Activated T-cell treated with anti-CD3 and anti-CD28 coated beads, Interleukin-2, amount 50 U/mL, for 24 hours (primary cell): Measurements from ENCODE around the gene STEAP3.

Experiments
- DNase-seq: peaks from one replicate; pipeline ENCODE4 v3.0.0-alpha.2; 2020
- H3K27ac Mint-ChIP-seq: 2 replicates; pipeline ENCODE4 v1.8.0; 2020; ENCODE audit warnings: mild to moderate bottlenecking, mixed read lengths
- H3K27me3 Mint-ChIP-seq: 2 replicates; pipeline ENCODE4 v1.8.0; 2020; ENCODE audit warnings: mixed read lengths
- H3K36me3 Mint-ChIP-seq: 2 replicates; pipeline ENCODE4 v1.8.0; 2020; ENCODE audit warnings: low read depth, mixed read lengths
- H3K4me1 Mint-ChIP-seq: 2 replicates; pipeline ENCODE4 v1.8.0; 2020; ENCODE audit warnings: low read depth, mixed read lengths
- H3K4me3 Mint-ChIP-seq: 2 replicates; pipeline ENCODE4 v1.8.0; 2020; ENCODE audit warnings: mild to moderate bottlenecking, moderate library complexity, mixed read lengths
- H3K9me3 Mint-ChIP-seq: 2 replicates; pipeline ENCODE4 v1.8.0; 2020; ENCODE audit warnings: mixed read lengths

The STEAP3 gene

DNA sequence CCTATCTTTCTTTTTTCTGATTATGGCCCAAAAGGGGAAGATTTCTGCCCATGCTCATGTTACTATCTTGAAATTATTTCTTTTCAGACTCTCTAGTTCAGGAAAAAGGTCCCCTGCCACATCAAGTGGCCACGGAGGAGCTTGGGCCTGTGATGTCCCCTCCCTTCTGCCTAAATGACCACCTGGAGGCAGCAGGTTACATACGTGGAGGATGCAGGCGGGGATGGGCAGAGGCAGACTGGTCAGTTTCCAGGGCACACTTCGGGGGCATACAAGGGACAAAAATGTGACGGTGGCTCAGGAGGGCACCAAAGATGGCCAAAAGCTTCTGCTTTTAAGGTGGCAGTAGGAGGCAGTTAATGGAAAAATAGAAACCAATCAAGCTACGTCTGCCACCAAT lies 30.7 kb upstream of the STEAP3 start:
- no peak overlapping the region for H3K4me3 Mint-ChIP-seq
- H3K4me1 Mint-ChIP-seq, result no peaks in the 10 kb centered on the region
- H3K27me3 Mint-ChIP-seq, result peaks cover 37% of the 10 kb centered on the region
- no peak overlapping the region for H3K27ac Mint-ChIP-seq
- no peaks in the 10 kb centered on the region for H3K9me3 Mint-ChIP-seq
- DNase-seq, result no peak
- H3K36me3 Mint-ChIP-seq, result no peaks in the 10 kb centered on the region

DNA sequence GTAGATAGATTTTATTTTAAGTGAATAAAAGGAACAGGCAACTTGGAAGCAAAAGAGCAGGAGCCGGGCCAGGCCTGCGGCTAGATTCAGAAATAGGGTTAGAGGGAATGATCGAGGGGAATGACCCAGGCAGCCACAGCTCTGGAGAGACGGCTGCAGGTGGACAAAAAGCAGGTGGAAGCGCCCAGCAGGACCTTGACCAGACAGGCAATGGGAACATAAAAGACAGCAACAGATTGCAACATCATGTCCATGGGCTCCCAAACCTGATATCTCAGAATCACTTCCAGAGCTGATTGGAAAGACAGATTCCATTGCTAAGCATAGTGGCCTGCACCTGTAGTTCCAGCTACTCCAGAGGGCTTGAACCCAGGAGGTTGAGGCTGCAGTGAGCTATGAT lies 28.6 kb upstream of the STEAP3 start:
- H3K27ac Mint-ChIP-seq, result no peak overlapping the region
- H3K4me1 Mint-ChIP-seq, result no peaks in the 10 kb centered on the region
- H3K4me3 Mint-ChIP-seq, result no peak overlapping the region

DNA sequence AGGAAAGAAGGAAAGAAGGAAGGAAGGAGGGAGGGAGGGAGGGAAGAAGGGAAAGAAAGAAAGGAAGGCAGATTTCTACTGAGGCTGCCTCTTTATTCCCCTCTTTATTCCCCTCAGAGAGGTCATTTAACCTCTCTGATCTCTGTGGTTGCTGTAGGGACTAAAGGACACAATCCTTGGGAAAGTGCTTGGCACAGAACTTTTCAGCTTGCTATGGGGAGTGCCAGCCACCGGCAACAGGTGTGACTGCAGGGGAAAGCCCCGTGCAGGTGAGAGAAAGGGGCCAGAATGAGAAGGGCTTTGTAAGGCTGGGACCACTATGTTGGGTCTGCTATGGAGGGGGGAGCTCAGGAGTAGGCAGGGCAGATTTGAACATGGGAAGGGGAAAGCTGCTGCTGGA lies 27.7 kb upstream of the STEAP3 start:
- Mint-ChIP-seq H3K4me1 (no peaks in the 10 kb centered on the region), H3K27me3 (peaks cover 28% of the 10 kb centered on the region), H3K36me3 (no peaks in the 10 kb centered on the region), H3K9me3 (no peaks in the 10 kb centered on the region), H3K4me3 (no peak overlapping the region), H3K27ac (no peak overlapping the region)
- DNase-seq, result no peak

More for the DNA sequence above, 28.6 kb upstream of the STEAP3 start:
- no peaks in the 10 kb centered on the region for H3K36me3 Mint-ChIP-seq
- no peaks in the 10 kb centered on the region for H3K9me3 Mint-ChIP-seq
- DNase-seq, result no peak
- H3K27me3 Mint-ChIP-seq, result peaks cover 31% of the 10 kb centered on the region

DNA sequence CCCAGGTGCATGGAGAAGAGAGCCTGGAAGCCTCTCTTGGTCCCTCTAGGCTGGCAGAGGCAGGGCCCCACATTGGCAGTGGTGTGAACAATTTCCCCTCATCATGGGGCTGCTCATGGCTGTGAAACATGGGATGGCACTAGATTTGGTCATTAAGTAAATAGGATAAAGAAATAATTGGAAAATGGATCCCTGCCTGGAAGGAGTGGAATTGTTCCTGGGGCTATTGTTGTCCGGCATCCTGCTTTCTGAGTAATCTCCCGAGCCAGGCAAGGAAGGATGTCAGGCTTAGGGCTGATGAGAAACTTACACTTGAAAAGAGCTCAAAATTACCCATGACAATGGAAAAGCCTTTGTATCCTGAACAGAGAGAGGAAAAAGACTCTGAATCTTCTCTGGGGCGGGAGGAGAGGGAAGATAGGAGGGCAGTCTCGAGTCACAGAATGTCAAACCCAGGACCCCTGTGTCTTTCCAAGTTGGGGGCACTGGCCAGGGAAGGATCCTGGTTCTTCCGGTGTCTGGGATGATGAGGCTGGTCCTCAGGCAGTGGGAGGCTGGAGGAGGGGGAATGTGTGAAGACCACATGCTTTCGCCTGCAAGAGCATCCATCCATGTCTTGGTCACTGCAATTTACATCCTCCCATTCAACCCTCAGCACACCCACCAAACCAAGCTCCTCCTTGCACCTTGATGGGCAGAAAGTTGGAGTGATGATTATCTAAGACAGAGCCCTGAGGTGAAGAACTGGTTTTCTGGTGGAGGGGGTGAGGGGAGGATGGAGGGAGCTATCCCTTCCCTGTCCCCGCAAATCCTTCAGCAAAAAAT lies 27.1 kb upstream of the STEAP3 start:
- H3K27me3 Mint-ChIP-seq, result peaks cover 27% of the 10 kb centered on the region
- DNase-seq, result no peak
- no peak overlapping the region for H3K4me3 Mint-ChIP-seq
- no peak overlapping the region for H3K27ac Mint-ChIP-seq
- no peaks in the 10 kb centered on the region for H3K4me1 Mint-ChIP-seq
- H3K36me3 Mint-ChIP-seq, result no peaks in the 10 kb centered on the region
- H3K9me3 Mint-ChIP-seq, result no peaks in the 10 kb centered on the region

DNA sequence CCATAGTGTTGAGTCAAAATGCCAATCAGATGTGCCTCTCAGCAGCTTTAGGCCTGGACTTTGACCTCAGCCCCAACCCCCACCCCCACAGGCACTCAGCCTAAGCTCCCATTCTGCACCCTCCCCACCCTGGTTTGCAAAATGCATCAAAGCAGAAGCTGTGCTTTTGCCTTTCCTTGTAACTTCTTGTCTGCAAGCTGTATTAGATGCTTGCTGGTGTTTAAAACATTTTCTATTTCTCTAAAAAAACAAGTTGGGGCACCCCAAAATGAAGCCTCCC lies 26.6 kb upstream of the STEAP3 start:
- no peak for DNase-seq
- H3K9me3 Mint-ChIP-seq, result no peaks in the 10 kb centered on the region
- no peak overlapping the region for H3K27ac Mint-ChIP-seq
- peaks cover 22% of the 10 kb centered on the region for H3K27me3 Mint-ChIP-seq
- no peaks in the 10 kb centered on the region for H3K36me3 Mint-ChIP-seq
- no peak overlapping the region for H3K4me3 Mint-ChIP-seq
- H3K4me1 Mint-ChIP-seq, result no peaks in the 10 kb centered on the region

DNA sequence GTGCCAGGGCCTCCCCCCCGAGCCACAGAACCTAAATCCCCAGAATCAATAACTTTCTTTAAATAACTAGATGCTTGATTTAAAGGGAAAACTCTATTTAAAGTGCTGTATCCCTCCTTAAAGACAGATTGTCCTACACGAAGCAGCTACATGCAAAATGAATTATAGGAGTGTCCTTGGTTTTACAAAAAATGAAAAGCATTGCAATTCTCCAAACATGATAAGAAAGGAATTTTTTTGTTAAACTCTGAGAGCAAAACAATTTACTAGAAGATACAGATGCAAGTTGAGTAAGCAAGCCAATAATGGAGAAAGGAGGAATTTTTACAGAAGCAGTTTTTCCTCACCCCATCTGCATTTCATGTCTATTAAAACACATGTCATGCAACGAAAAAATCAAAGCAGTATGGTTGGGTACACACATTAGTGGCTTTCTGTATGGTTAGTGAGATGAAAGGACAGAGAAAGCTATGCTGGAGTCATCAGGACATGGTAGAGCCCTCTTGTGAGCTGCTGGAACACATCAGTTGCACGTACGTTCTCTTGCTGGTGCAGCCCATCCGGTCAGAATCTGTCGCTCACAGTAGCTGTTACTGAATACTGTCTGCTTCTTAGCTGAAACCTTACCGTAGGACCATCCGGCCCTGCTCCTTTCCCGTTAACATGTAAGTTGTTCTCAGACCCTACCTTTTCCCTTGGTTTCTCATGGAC lies 25.9 kb upstream of the STEAP3 start:
- Mint-ChIP-seq H3K4me1 (no peaks in the 10 kb centered on the region), H3K27ac (no peak overlapping the region), H3K27me3 (peaks cover 22% of the 10 kb centered on the region), H3K9me3 (no peaks in the 10 kb centered on the region), H3K4me3 (no peak overlapping the region), H3K36me3 (no peaks in the 10 kb centered on the region)
- no peak for DNase-seq

DNA sequence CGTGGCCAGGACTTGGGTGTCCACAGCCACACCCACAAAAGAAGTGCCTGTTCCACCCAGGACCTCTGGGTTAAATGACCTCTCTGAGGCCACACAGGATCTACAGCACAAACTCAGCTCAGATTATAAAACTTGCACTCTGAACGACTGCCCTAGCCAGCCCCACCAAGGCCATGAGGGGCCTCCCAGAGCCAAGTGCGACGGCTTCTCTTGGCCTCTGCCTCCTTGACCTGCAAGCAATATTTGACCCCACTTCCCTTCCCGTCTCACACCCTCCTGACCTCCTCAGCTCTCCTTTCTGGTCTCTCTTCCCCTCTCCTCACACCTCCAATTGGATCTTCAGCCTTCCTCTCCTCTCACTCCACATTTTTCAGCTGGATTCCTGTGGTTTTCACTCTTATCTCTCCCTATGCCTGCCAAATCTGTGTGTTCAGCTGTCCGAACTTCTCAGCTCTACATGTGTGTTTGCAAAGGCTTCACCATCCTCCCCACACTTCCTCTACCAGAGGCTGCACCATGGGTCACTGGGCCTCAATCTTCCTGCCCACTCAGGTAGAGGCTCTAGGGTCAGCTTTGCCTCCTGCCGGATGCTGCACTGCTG lies 25.3 kb upstream of the STEAP3 start:
- H3K27ac Mint-ChIP-seq, result no peak overlapping the region
- DNase-seq, result no peak
- H3K9me3 Mint-ChIP-seq, result no peaks in the 10 kb centered on the region
- no peak overlapping the region for H3K4me3 Mint-ChIP-seq
- H3K36me3 Mint-ChIP-seq, result no peaks in the 10 kb centered on the region
- peaks cover 17% of the 10 kb centered on the region for H3K27me3 Mint-ChIP-seq
- no peaks in the 10 kb centered on the region for H3K4me1 Mint-ChIP-seq

DNA sequence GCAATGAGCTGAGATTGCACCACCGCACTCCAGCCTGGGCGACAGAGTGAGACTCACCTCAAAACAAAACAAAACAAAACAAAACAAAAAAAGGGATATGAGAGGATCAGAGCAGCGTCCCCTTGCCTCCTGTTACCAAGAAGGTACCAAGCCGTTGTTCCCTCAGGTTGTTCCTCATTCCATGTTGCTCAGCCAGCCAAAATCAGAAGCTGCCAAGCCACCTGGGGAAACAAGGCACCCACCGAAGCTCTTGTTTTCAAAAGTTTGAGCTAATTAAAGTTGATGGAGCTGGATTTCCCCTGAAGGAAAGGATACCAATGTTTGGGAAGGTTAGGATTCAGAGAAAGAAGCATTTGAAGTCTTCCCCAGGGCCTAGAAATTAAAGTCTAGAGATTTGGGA lies 21.8 kb upstream of the STEAP3 start:
- Mint-ChIP-seq H3K4me3 (no peak overlapping the region), H3K27ac (no peak overlapping the region), H3K36me3 (no peaks in the 10 kb centered on the region), H3K4me1 (no peaks in the 10 kb centered on the region), H3K27me3 (peaks cover 8% of the 10 kb centered on the region), H3K9me3 (no peaks in the 10 kb centered on the region)
- DNase-seq, result no peak

DNA sequence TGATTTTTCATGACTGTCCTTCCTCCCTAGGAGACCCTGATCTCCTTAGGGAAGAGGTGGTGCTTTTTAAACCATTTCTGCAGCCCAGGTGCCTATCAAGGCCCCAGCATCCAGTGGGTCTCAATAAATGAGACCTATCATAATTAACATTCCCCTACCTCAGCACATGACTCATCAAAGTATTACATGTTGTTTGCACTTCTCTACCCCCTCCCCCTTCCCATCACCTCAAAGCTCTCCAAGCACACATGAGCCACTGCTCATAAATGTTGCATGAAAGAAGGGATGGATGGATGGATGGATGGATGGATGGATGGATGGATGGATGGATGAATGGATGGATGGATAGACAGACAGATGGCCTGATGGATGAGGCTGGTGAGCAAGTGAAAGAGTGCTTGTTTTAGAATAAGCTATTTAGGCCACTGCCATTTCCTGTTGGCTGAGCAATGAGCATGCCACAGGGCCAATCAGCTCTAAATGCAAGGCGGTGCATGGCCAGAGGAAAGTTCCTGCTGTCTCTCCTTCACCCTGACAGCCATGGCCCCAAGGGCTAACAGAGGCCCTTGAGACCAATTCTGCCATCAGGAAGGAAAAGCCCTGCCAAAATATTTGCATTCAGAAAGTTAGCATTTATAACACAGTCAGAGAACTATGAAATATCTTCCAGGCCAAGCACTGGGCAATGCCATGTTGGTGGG lies 20.9 kb upstream of the STEAP3 start:
- Mint-ChIP-seq H3K9me3 (no peaks in the 10 kb centered on the region), H3K27ac (no peak overlapping the region), H3K4me1 (no peaks in the 10 kb centered on the region), H3K27me3 (peaks cover 8% of the 10 kb centered on the region), H3K4me3 (no peak overlapping the region), H3K36me3 (no peaks in the 10 kb centered on the region)
- DNase-seq, result no peak

DNA sequence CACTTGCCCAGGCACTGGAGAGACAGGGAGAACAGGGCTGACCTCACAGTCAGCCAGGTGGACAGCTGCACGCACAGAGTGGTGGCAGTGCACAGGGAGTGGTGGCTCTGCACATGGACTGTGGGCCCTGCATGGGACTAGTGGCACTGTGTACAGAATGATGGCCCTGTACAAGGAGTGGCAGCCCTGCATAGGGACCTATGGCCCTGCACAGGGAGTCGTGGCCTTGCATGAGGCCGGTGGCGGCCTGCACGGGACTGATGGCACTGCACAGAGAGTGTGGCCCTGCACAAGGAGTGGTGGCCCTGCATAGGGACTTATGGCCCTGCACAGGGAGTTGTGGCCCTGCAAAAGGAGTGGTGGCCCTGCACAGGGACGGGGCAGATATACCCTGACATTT lies 19.1 kb upstream of the STEAP3 start:
- Mint-ChIP-seq H3K4me3 (no peak overlapping the region), H3K4me1 (no peaks in the 10 kb centered on the region), H3K27me3 (peaks cover 8% of the 10 kb centered on the region), H3K36me3 (no peaks in the 10 kb centered on the region), H3K27ac (no peak overlapping the region), H3K9me3 (no peaks in the 10 kb centered on the region)
- no peak for DNase-seq

DNA sequence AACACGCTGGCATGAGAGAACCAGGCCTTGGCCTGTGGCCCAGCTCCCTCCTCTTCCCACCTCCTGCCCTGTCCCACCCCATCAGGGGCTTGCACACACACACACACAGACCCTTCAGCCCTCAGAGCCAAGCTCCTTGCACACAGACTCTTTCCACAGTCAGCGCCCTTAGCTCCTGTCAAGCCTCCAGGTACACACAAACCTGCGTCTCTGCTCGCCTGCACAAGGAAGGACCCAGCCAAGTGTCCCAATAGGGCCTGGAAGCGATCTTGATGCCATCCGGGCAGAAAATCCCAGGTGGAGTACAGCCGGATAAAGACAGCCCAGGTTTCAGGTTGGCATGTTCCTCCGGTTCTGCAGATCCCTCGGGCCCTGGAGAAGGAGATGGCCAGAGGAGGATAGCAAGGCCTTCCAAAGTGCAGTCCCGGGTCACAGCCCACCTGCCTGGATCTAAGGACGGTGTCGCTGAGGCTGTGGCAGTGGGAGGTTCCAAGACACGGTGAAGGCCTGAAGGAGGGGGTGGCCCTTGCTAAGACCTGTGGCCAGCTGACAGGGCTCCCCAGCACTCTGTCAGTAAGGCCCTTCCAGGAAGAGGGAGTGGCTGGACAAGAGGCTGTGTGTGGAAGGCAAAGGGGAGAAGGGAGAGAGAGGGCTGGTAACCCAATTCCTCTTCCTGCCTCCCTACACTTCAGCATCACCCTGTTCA lies 18.5 kb upstream of the STEAP3 start:
- Mint-ChIP-seq H3K36me3 (no peaks in the 10 kb centered on the region), H3K4me3 (no peak overlapping the region), H3K9me3 (no peaks in the 10 kb centered on the region), H3K27me3 (peaks cover 5% of the 10 kb centered on the region), H3K27ac (no peak overlapping the region), H3K4me1 (no peaks in the 10 kb centered on the region)
- DNase-seq, result no peak

DNA sequence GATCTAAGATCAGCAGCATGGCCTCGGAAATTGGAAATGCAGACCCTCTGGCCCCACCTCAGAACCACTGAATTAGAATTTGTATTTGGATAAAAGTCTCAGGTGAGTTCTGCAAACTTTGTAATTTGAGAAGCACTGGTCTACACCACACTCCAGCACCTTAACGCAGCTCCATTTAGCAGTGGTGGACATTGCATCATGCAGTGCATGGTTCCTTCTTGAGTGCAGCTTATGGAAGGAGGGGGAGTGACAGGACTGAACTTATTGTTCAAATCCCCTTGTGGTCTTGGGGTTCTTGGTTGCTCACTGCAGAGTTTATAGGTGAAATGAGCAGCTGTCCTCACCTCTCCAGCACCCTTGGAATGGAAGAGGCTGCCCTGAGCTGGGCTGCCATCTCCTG lies 17.4 kb upstream of the STEAP3 start:
- no peaks in the 10 kb centered on the region for H3K36me3 Mint-ChIP-seq
- H3K27me3 Mint-ChIP-seq, result no peaks in the 10 kb centered on the region
- DNase-seq, result no peak
- no peaks in the 10 kb centered on the region for H3K4me1 Mint-ChIP-seq
- no peak overlapping the region for H3K4me3 Mint-ChIP-seq
- H3K27ac Mint-ChIP-seq, result no peak overlapping the region
- no peaks in the 10 kb centered on the region for H3K9me3 Mint-ChIP-seq

DNA sequence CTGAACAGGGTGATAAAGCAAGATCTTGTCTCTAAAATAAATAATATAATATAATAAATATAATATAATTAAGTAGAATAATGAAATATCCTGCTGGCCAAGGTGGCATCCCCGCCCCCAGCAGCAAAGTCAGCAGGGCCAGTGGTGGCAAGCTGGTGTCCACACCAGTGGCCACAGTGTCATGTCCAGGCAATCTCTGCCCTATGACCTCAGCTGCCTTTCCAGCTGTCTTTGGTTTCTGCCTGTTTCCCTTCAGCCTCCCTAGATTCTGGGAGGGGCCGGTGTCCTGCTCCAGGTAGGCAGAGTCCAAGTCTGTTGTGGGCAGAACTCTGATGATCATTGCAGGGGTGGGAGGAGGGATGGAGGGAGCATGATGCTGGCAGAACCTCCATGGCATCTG lies 16.2 kb upstream of the STEAP3 start:
- no peak overlapping the region for H3K4me3 Mint-ChIP-seq
- H3K4me1 Mint-ChIP-seq, result no peaks in the 10 kb centered on the region
- DNase-seq, result no peak
- H3K27ac Mint-ChIP-seq, result no peak overlapping the region
- H3K27me3 Mint-ChIP-seq, result no peaks in the 10 kb centered on the region
- H3K9me3 Mint-ChIP-seq, result no peaks in the 10 kb centered on the region
- H3K36me3 Mint-ChIP-seq, result no peaks in the 10 kb centered on the region

DNA sequence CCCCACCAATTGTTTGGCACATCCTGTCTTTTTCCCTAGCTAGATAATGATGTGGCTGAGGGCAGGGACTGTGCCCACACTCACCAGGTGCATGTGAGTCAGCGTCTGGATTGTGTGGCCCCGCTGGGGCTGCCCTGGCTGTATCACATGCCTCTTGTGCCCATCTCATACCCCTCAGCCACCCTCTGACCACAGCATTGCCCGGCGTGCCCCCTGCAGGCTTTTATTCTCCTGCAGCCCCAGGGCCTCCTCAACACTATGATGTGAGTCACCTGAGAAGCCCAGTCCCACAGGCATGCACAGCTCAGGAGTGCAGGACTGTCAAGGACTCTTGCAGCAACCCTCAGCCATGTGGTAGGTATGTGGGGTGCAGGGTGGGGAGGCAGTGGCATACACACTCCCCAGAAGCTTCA lies 14.8 kb upstream of the STEAP3 start:
- H3K27me3 Mint-ChIP-seq, result no peaks in the 10 kb centered on the region
- no peaks in the 10 kb centered on the region for H3K9me3 Mint-ChIP-seq
- no peak overlapping the region for H3K27ac Mint-ChIP-seq
- H3K36me3 Mint-ChIP-seq, result no peaks in the 10 kb centered on the region
- H3K4me3 Mint-ChIP-seq, result no peak overlapping the region
- H3K4me1 Mint-ChIP-seq, result no peaks in the 10 kb centered on the region
- DNase-seq, result no peak
